ENCODE results near the gene MAP4K2.

The MAP4K2 gene

GRCh38 chr11:64736654-64737053 is 66.4 kb downstream of the MAP4K2 start:
- no peak for DNase-seq

GRCh38 chr11:64735725-64736259 is 67.2 kb downstream of the MAP4K2 start:
- DNase-seq = no peak
